ENCODE results near the gene RHBDL1.

The RHBDL1 gene

GRCh38 chr16:704047-704446 is 28.6 kb downstream of the RHBDL1 start:
- H3K4me3 ChIP-seq (ENCODE audit: low read depth, low read length) = no peak overlapping the region
- no peak for TF ChIP-seq CTCF (IDR thresholded peaks at IDR 0.05; ENCODE audit: low read depth, low read length)
- TF ChIP-seq POLR2A (IDR thresholded peaks at IDR 0.05; ENCODE audit: extremely low read depth, insufficient read length) = no peak
- no peak for TF ChIP-seq MAX (IDR thresholded peaks at IDR 0.05; ENCODE audit: low read depth, low read length)
- TF ChIP-seq MYC (IDR thresholded peaks at IDR 0.05; ENCODE audit: low read depth, low read length) = no peak
- DNase-seq (ENCODE audit: low read depth) = no peak

- no peak for TF ChIP-seq MAX (IDR thresholded peaks at IDR 0.05; ENCODE audit: low read depth, low read length)
- TF ChIP-seq MYC (IDR thresholded peaks at IDR 0.05; ENCODE audit: low read depth, low read length) = no peak
- no peak overlapping the region for H3K4me3 ChIP-seq (ENCODE audit: low read depth, low read length)
- DNase-seq (ENCODE audit: low read depth) = no peak
Measured at GRCh38 chr16:704552-705380, 29.3 kb downstream of the RHBDL1 start.

GRCh38 chr16:705431-706188 is 30.1 kb downstream of the RHBDL1 start, which contains the start of gene FBXL16:
TSS of gene FBXL16 (minus strand) at chr16:705801. CDS start at chr16:697405, 8,396 bp downstream.
- TF ChIP-seq CTCF (IDR thresholded peaks at IDR 0.05; ENCODE audit: low read depth, low read length) = no peak
- TF ChIP-seq MYC (IDR thresholded peaks at IDR 0.05; ENCODE audit: low read depth, low read length) = no peak
- TF ChIP-seq POLR2A (IDR thresholded peaks at IDR 0.05; ENCODE audit: extremely low read depth, insufficient read length) = no peak
- no peak for TF ChIP-seq MAX (IDR thresholded peaks at IDR 0.05; ENCODE audit: low read depth, low read length)
- no peak for DNase-seq (ENCODE audit: low read depth)
- H3K4me3 ChIP-seq (ENCODE audit: low read depth, low read length) = no peak within 1 kb of the TSS

- no peak for DNase-seq (ENCODE audit: low read depth)
- no peak overlapping the region for H3K4me3 ChIP-seq (ENCODE audit: low read depth, low read length)
- TF ChIP-seq MAX (IDR thresholded peaks at IDR 0.05; ENCODE audit: low read depth, low read length) (no peak), POLR2A (IDR thresholded peaks at IDR 0.05; ENCODE audit: extremely low read depth, insufficient read length) (no peak), MYC (IDR thresholded peaks at IDR 0.05; ENCODE audit: low read depth, low read length) (no peak), CTCF (IDR thresholded peaks at IDR 0.05; ENCODE audit: low read depth, low read length) (no peak)
Measured at GRCh38 chr16:706189-707061, 31.0 kb downstream of the RHBDL1 start.

GRCh38 chr16:707062-707538 is 31.6 kb downstream of the RHBDL1 start:
- no peak overlapping the region for H3K4me3 ChIP-seq (ENCODE audit: low read depth, low read length)
- TF ChIP-seq MAX (IDR thresholded peaks at IDR 0.05; ENCODE audit: low read depth, low read length) = no peak
- TF ChIP-seq MYC (IDR thresholded peaks at IDR 0.05; ENCODE audit: low read depth, low read length) = no peak
- no peak for TF ChIP-seq POLR2A (IDR thresholded peaks at IDR 0.05; ENCODE audit: extremely low read depth, insufficient read length)
- TF ChIP-seq CTCF (IDR thresholded peaks at IDR 0.05; ENCODE audit: low read depth, low read length) = no peak
- no peak for DNase-seq (ENCODE audit: low read depth)
